ENCODE data around the gene GTF2H2C_2.
"Not testable (repeated sequence)": the region's sequence is repeated elsewhere in the genome, so short reads cannot be mapped to it uniquely, and the experiment has no call there.

Gene GTF2H2C_2

DNA sequence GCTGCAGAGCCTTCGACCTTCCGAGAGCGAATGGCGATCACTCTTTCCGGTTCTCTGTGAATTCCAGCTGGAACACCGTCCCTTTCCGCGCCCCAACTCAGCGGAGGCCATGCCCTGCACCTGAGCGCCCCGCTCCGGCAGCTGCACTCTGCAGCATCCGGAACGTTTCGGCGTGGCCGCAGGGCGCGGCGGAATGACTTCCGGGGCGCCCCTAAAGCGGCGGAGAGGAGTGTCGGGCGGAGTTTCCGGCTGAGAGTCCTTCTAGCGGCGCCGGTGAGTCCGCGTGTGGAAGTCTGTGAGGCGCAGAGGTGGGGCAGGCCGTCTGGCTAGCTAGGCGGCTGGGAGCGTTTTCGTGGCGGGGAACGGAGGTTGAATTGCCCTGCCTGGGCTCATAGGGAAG is at the start of gene GTF2H2C_2:
TSS of gene GTF2H2C_2 (plus strand) at position 252 of the 400 bp plus-strand sequence.
- intact Hi-C loops (cut with DNase I); DNase-seq: not testable (repeated sequence)

DNA sequence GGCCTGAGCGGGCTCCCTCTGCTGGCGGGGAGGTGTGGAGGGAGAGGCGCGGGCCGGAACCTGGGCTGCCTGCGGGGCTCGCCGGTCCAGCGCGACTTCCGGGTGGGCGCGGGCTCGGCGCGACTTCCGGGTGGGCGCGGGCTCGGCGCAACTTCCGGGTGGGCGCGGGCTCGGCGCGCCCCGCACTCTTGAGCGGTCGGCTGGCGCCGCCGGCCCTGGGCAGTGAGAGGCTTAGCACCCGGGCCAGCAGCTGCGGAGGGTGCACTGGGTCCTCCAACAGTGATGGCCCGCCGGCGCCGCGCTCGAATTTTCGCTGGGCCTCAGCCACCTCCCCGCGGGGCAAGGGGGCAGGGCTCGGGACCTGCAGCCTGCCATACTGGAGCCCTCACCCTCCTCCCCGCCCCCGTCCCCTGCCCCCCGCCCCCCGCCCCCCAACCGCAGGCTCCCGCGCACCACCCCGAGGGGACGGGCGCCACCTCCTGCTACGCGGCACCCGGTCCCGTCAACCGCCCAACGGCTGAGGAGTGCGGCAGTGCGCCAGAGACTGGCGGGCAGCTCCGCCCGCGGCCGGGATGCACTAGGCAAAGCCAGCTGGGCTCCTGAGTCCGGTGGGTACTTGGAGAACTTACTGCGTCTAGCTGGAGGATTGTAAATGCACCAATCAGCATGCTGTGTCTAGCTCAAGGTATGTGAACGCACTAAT is 14.0 kb upstream of the GTF2H2C_2 start:
- peak in 8 of 10 donors; percentile 29 to 96 (median 70) for DNase-seq
- intact Hi-C loops (cut with DNase I), result not testable (repeated sequence)

DNA sequence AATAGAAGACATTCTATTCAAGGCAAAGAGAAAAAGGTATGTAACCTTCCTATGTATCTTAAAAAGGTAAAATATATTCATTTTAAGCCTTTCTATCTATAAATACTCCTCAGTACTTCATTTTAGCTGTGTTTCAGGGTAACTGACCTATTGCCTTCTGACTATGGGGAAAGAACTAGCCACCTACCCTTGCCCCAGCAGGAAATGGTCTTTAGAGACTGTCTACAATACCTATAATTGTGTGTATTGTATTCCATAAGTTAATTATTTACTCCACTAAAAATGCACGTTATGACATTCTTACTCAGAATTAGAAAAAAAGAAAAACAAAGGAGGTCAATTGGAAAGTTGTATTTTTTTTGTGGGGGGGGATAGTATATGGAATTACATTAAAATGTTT is 6.2 kb downstream of the GTF2H2C_2 start:
- DNase-seq; intact Hi-C loops (cut with DNase I): not testable (repeated sequence)

DNA sequence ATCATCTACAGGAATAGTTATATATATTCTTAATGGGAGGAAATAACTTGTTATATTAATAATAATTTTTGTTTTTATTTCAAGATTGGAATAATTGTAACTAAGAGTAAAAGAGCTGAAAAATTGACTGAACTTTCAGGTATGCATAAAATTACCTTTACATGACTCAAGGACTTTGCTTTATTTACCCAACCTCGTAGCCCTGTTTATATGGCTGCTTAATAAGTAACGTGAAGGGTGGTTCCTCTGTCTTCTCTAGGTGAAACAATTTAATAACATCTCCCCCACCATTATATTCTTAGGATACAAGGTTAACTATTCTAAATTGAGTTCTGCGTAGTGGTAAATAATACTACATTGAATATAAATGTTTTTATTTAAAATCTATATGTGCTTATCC is 8.0 kb downstream of the GTF2H2C_2 start:
- intact Hi-C loops (cut with DNase I), result not testable (repeated sequence)

GRCh38 chr5:70438518-70438917 is 23.4 kb downstream of the GTF2H2C_2 start:
- intact Hi-C loops (cut with DNase I); DNase-seq: not testable (repeated sequence)

More for the DNA sequence above, 8.0 kb downstream of the GTF2H2C_2 start:
- DNase-seq, result not testable (repeated sequence)

- intact Hi-C loops (cut with DNase I); DNase-seq: not testable (repeated sequence)
These were observed 34.4 kb downstream of the GTF2H2C_2 start for GRCh38 chr5:70449565-70449964.

GRCh38 chr5:70451249-70451984 is 36.2 kb downstream of the GTF2H2C_2 start:
- DNase-seq; intact Hi-C loops (cut with DNase I): not testable (repeated sequence)

DNA sequence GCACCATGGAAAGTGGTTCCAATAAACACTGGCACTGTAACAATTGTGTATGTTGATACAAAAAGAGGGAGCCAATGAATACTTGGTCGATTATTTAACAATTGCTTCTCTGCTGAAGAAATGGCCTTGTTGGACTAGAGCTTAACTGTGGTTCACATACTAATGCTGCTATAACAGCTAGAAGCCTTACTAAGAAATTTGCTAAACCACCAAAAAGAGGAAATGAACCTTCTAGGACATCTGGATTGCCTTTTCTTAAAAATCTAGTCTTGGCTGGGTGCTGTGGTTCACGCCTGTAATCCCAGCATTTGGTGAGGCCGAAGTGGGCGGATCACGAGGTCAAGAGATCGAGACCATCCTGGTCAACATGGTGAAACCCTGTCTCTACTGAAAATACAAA is 41.9 kb downstream of the GTF2H2C_2 start:
- intact Hi-C loops (cut with DNase I); DNase-seq: not testable (repeated sequence)

DNA sequence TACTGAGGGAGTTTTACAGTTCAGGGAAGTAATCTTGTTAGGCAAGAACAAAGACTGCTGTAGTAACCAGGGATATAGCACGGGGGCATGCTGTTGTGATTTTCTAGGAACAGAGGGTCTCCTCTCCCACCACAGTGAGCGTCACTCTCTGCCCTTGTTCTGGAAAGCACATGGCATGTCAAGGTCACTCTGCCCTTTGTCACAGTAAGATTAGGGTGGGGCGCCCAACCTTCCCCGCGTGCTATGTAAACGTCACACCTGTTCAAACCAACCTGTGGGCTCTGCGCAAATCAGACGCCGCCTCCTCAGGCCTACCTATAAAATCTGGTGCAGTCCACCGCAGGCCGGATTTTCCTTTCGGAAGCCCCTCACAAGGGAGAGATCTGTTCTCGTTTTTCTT is 44.0 kb downstream of the GTF2H2C_2 start:
- intact Hi-C loops (cut with DNase I), result not testable (repeated sequence)
- DNase-seq, result peak in 1 of 10 donors; percentile 23

DNA sequence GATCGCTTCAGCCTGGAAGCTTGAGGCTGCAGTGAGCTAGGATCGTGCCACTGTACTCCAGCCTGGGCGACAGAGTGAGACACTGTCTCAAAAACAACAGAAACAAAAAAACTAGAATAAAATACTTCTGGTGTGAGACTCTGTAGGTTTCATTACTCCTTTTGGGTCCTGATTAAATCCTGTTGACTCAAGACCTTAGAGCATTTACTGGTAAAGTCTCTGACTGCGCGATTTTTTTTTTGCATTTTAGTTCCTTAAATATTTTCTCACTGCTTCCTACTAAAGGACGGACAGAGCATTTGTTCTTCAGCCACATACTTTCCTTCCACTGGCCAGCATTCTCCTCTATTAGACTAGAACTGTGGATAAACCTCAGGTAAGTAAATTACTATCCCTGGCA is 46.8 kb downstream of the GTF2H2C_2 start:
- intact Hi-C loops (cut with DNase I); DNase-seq: not testable (repeated sequence)

DNA sequence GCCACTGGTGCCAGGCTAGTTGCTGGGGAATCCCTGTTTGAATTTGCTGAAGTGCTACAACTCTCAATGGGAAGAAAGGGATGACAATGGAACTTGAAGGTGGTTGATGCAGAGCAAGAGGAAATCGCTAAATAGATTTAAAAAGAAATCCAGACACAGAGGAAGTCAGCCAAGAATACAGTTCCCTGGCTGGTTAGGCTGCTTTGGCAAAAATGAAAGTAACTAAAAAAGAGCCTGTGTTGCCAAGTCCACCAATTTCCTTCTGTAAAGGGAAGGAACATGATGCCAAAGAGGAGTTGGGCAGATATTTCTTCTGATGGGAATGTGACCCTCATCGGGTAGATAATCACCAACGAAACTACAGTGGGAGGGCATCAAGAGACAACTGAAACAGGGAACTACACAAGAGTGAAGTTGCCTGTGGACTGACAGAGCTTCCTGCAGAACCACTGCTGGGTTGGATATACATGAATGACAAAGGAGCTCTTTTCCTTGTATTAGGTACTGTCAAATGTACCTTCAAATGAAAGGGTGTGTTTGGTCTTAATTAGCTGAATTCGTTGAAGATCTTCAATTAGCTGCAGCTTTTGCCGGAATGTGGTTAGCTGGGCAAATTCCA is 49.0 kb downstream of the GTF2H2C_2 start:
- intact Hi-C loops (cut with DNase I), result not testable (repeated sequence)

DNA sequence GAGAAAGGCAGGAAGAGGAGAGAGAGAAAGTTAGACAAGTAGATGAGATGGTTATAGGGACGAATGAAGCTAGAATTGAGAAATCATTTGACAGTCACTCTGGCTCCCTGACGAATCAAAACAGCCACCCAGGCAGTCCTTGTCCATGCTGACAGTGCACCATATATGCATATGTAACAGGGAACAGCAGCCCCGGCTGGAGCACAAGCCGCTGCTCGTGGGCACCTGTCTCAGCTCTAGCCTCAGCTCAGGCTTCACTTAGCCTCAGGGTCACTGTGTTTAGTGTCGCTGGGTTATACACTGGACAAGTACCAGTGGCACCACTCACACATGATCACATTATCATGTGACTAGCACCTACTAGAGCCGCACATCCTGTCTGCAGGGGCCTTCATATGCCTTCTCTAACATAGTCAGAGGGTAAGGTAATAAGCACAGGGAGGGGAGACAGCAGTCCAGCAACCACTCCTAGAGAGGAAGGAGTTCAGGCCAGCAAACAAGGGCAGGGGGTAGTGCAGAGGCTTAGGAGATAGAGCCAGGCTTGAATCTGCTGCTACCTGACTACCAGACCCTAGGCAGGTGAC is 54.9 kb downstream of the GTF2H2C_2 start:
- DNase-seq; intact Hi-C loops (cut with DNase I): not testable (repeated sequence)

More for the DNA sequence above, 49.0 kb downstream of the GTF2H2C_2 start:
- not testable (repeated sequence) for DNase-seq
